Effector memory CD4-positive, alpha-beta T cell (primary cell): ENCODE measurements around the gene HPRT1.
"Not testable (repeated sequence)": the region's sequence is repeated elsewhere in the genome, so short reads cannot be mapped to it uniquely, and the experiment has no call there.

Experiments used
- DNase-seq, 3 donors: peaks; one replicate each; pipeline ENCODE4 v3.0.0-alpha.2; 2020
- H3K27ac ChIP-seq: 2 replicates; pipeline ENCODE4 v1.7.0; 2013; ENCODE audit warnings: mild to moderate bottlenecking, low read length, moderate library complexity; ENCODE audit not compliant: insufficient read depth, poor library complexity, severe bottlenecking
- H3K27me3 ChIP-seq: replicated peaks from 2 replicates; pipeline ENCODE4 v1.7.0; 2013; ENCODE audit warnings: mild to moderate bottlenecking, low read length; ENCODE audit not compliant: insufficient read depth, control insufficient read depth, poor library complexity, severe bottlenecking
- H3K36me3 ChIP-seq: 2 replicates; pipeline ENCODE4 v1.7.0; 2013; ENCODE audit warnings: mild to moderate bottlenecking, low read length, moderate library complexity; ENCODE audit not compliant: control insufficient read depth, insufficient read depth
- H3K4me1 ChIP-seq: 2 replicates; pipeline ENCODE4 v1.7.0; 2013; ENCODE audit warnings: low read length, mild to moderate bottlenecking; ENCODE audit not compliant: control insufficient read depth, insufficient read depth, poor library complexity, severe bottlenecking
- H3K4me3 ChIP-seq: 2 replicates; pipeline ENCODE4 v1.7.0; 2013; ENCODE audit warnings: low read length, low read depth, mild to moderate bottlenecking; ENCODE audit not compliant: insufficient read depth, poor library complexity, severe bottlenecking
- H3K9me3 ChIP-seq: 2 replicates; pipeline ENCODE4 v1.7.0; 2013; ENCODE audit warnings: mild to moderate bottlenecking, low read length, moderate library complexity; ENCODE audit not compliant: control insufficient read depth

HPRT1 gene

GRCh38 chrX:134444681-134445080, 15.3 kb upstream of the HPRT1 start:
- H3K27ac ChIP-seq: no peak overlapping the region
- no peak for DNase-seq
- H3K9me3 ChIP-seq: no peaks in the 10 kb centered on the region
- H3K36me3 ChIP-seq: no peaks in the 10 kb centered on the region
- no peaks in the 10 kb centered on the region for H3K4me1 ChIP-seq
- no peak overlapping the region for H3K4me3 ChIP-seq
- H3K27me3 ChIP-seq: no peaks in the 10 kb centered on the region

DNA sequence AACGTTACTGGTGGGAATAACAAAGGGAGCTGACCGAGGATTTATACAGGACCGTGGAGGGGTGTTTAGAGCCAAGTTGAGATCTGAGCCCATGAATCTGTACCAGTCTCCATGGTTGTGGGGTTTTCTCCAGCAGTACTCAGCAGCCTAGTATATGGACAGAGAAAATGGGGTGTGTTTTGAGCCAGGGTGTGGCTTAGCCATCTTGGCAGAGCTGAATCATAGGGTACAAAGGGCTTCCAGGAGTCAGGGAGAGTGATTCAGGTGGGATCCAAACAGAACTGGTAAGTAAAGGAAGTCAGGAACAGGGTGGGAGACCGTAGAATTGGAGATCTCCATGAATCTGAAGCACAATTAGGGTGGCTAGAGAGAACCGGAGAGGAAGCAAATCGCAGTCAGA, 7.4 kb upstream of the HPRT1 start:
- no peaks in the 10 kb centered on the region for H3K36me3 ChIP-seq
- H3K9me3 ChIP-seq: no peaks in the 10 kb centered on the region
- H3K4me3 ChIP-seq: no peak overlapping the region
- no peaks in the 10 kb centered on the region for H3K4me1 ChIP-seq
- no peak for DNase-seq
- H3K27ac ChIP-seq: no peak overlapping the region
- no peaks in the 10 kb centered on the region for H3K27me3 ChIP-seq

DNA sequence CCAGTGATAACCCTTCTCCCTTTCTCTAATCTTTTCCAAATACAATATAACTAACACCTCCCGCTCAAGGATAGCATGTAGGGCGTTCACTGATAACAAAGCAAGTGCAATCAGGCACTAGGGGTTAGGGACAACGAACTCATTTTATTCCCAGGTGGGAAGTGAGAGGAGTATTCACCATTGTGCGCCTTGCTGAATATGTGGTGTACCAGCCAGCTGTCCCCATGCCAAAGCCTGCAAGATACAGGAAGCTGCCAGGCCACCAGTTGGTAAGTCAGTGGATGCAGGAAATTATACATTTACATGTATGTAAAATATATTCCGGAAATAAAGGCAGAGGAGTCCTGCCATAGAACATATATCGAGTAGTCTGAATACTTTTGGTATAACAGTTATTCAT, 6.3 kb upstream of the HPRT1 start:
- Histone ChIP-seq H3K27me3 (no peaks in the 10 kb centered on the region), H3K36me3 (no peaks in the 10 kb centered on the region), H3K27ac (no peak overlapping the region), H3K4me1 (no peaks in the 10 kb centered on the region), H3K9me3 (no peaks in the 10 kb centered on the region), H3K4me3 (no peak overlapping the region)
- DNase-seq: no peak

GRCh38 chrX:134454506-134454905, 5.5 kb upstream of the HPRT1 start:
- no peak for DNase-seq
- no peaks in the 10 kb centered on the region for H3K4me1 ChIP-seq
- no peaks in the 10 kb centered on the region for H3K9me3 ChIP-seq
- no peak overlapping the region for H3K4me3 ChIP-seq
- H3K36me3 ChIP-seq: no peaks in the 10 kb centered on the region
- no peak overlapping the region for H3K27ac ChIP-seq
- H3K27me3 ChIP-seq: no peaks in the 10 kb centered on the region

- no peak overlapping the region for H3K4me3 ChIP-seq
- H3K4me1 ChIP-seq: no peaks in the 10 kb centered on the region
- no peak overlapping the region for H3K27ac ChIP-seq
- DNase-seq: no peak
- H3K27me3 ChIP-seq: no peaks in the 10 kb centered on the region
- no peaks in the 10 kb centered on the region for H3K36me3 ChIP-seq
- H3K9me3 ChIP-seq: no peaks in the 10 kb centered on the region
Observed at GRCh38 chrX:134457708-134458107, 2.3 kb upstream of the HPRT1 start.

DNA sequence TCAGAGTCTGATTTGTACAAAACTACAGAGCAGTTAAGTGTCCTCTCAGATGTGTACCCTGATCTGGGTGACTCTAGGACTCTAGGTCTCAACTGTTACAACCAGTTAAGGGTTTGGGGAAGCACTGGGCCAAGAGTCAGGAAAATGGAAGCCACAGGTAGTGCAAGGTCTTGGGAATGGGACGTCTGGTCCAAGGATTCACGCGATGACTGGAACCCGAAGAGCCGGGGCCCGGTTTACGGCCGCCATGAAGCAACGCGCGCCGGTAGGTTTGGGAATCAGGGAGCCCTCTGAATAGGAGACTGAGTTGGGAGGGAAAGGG, 321 bp upstream of the HPRT1 start:
- no peak overlapping the region for H3K27ac ChIP-seq
- no peak for DNase-seq

GRCh38 chrX:134460862-134461220, 876 bp downstream of the HPRT1 start:
- Histone ChIP-seq H3K4me1 (no peaks in the 10 kb centered on the region), H3K27ac (no peak overlapping the region), H3K27me3 (no peaks in the 10 kb centered on the region), H3K36me3 (no peaks in the 10 kb centered on the region), H3K9me3 (no peaks in the 10 kb centered on the region), H3K4me3 (peak overlapping the region; percentile 57)
- no peak for DNase-seq

More for the DNA sequence above, 321 bp upstream of the HPRT1 start:
- no peaks in the 10 kb centered on the region for H3K4me1 ChIP-seq
- H3K36me3 ChIP-seq: no peaks in the 10 kb centered on the region
- peak overlapping the region; percentile 52 for H3K4me3 ChIP-seq
- H3K9me3 ChIP-seq: no peaks in the 10 kb centered on the region
- H3K27me3 ChIP-seq: no peaks in the 10 kb centered on the region

DNA sequence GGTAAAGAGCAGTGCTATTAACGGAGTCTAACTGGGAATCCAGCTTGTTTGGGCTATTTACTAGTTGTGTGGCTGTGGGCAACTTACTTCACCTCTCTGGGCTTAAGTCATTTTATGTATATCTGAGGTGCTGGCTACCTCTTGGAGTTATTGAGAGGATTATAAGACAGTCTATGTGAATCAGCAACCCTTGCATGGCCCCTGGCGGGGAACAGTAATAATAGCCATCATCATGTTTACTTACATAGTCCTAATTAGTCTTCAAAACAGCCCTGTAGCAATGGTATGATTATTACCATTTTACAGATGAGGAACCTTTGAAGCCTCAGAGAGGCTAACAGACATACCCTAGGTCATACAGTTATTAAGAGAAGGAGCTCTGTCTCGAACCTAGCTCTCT, 1.5 kb downstream of the HPRT1 start:
- Histone ChIP-seq H3K4me3 (no peak overlapping the region), H3K9me3 (no peaks in the 10 kb centered on the region), H3K36me3 (no peaks in the 10 kb centered on the region), H3K27me3 (no peaks in the 10 kb centered on the region), H3K27ac (no peak overlapping the region), H3K4me1 (no peaks in the 10 kb centered on the region)
- DNase-seq: no peak

DNA sequence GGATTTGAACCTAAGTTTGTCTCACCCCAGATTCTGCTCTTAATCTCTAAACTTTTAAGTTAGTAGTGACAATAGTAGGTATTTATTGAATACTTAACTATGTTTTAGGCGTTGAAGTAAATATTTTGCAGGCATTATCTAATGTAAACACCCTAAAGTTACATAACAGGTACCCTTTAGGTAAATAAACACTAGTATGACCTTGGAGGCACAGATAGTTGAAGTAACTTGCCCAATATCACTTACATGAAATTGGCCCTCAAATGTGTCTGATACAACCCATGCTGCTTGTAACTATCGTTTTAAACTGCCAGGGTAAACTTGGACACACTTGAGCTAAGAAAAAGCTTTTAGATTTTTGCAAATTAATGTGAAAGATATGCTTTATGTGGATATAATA, 3.0 kb downstream of the HPRT1 start:
- Histone ChIP-seq H3K27ac (no peak overlapping the region), H3K36me3 (no peaks in the 10 kb centered on the region)

DNA sequence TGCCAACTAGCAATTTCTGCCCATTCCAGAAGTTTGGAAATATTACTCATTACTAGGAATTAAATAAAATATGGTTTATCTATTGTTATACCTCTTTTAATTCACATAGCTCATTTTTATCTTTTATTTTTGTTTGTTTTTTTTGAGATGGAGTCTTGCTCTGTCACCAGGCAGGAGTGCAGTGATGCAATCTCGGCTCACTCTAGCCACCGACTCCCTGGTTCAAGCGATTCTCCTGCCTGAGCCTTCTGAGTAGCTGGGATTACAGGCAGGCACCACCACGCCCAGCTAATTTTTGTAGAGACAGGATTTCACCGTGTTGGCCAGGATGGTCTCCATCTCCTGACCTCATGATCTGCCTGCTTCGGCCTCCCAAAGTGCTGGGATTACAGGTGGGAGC, 4.5 kb downstream of the HPRT1 start:
- DNase-seq, H3K27me3 ChIP-seq, H3K27ac ChIP-seq, H3K36me3 ChIP-seq, H3K4me1 ChIP-seq, H3K4me3 ChIP-seq, H3K9me3 ChIP-seq: not testable (repeated sequence)

More for the DNA sequence above, 3.0 kb downstream of the HPRT1 start:
- no peaks in the 10 kb centered on the region for H3K4me1 ChIP-seq
- DNase-seq: no peak
- no peaks in the 10 kb centered on the region for H3K27me3 ChIP-seq
- H3K9me3 ChIP-seq: no peaks in the 10 kb centered on the region
- no peak overlapping the region for H3K4me3 ChIP-seq

DNA sequence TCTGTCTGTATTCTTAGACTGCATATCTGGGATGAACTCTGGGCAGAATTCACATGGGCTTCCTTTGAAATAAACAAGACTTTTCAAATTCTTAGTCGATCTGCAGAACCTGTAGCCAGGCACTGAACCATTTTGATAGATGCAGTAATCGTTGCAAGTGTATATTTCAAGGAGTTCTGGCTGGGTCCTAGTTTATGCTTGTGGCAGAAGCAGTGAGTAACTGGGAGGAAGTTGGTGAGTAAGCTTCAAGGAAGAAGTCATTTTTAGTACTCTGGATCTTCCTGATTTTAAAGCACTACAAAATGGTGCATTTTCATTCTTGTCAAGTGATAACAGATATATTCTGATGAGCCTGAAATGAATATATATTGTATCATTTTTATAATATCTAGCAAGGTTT, 9.5 kb downstream of the HPRT1 start:
- H3K9me3 ChIP-seq: no peaks in the 10 kb centered on the region
- H3K4me3 ChIP-seq: no peak overlapping the region
- H3K27me3 ChIP-seq: no peaks in the 10 kb centered on the region
- no peak for DNase-seq
- no peaks in the 10 kb centered on the region for H3K36me3 ChIP-seq
- no peaks in the 10 kb centered on the region for H3K4me1 ChIP-seq
- no peak overlapping the region for H3K27ac ChIP-seq
